ENCODE results near the gene FOXF2.

The FOXF2 gene

GRCh38 chr6:1382331-1382882 is 7.0 kb upstream of the FOXF2 start:
- peaks cover 97% of the 10 kb centered on the region for H3K27me3 Mint-ChIP-seq
- no peak overlapping the region for H3K27ac Mint-ChIP-seq
- peaks cover 29% of the 10 kb centered on the region for H3K4me1 Mint-ChIP-seq (ENCODE audit: low read depth)
- intact Hi-C loops (cut with micrococcal nuclease) = loop anchor here (5.0 kb wide), 1 partner anchor 585 kb away; no protein-coding TSS in a partner anchor
- H3K4me3 Mint-ChIP-seq = no peak overlapping the region
- no peaks in the 10 kb centered on the region for H3K36me3 Mint-ChIP-seq (ENCODE audit: low read depth)
- no peaks in the 10 kb centered on the region for H3K9me3 Mint-ChIP-seq

- intact Hi-C loops (cut with micrococcal nuclease) = loop anchor here (5.0 kb wide), 1 partner anchor 586 kb away; no protein-coding TSS in a partner anchor
- no peak overlapping the region for H3K27ac Mint-ChIP-seq
- no peak overlapping the region for H3K4me3 Mint-ChIP-seq
- peaks cover 97% of the 10 kb centered on the region for H3K27me3 Mint-ChIP-seq
- no peaks in the 10 kb centered on the region for H3K36me3 Mint-ChIP-seq (ENCODE audit: low read depth)
- no peaks in the 10 kb centered on the region for H3K9me3 Mint-ChIP-seq
- H3K4me1 Mint-ChIP-seq (ENCODE audit: low read depth) = peaks cover 32% of the 10 kb centered on the region
Measured at GRCh38 chr6:1382883-1383728, 6.3 kb upstream of the FOXF2 start.

GRCh38 chr6:1383729-1384548 is 5.4 kb upstream of the FOXF2 start:
- Mint-ChIP-seq H3K9me3 (no peaks in the 10 kb centered on the region), H3K27ac (no peak overlapping the region), H3K27me3 (peaks cover 97% of the 10 kb centered on the region), H3K4me1 (ENCODE audit: low read depth) (peaks cover 34% of the 10 kb centered on the region), H3K4me3 (no peak overlapping the region), H3K36me3 (ENCODE audit: low read depth) (no peaks in the 10 kb centered on the region)
- intact Hi-C loops (cut with micrococcal nuclease) = loop anchor here (5.0 kb wide), 1 partner anchor 587 kb away; no protein-coding TSS in a partner anchor

DNA sequence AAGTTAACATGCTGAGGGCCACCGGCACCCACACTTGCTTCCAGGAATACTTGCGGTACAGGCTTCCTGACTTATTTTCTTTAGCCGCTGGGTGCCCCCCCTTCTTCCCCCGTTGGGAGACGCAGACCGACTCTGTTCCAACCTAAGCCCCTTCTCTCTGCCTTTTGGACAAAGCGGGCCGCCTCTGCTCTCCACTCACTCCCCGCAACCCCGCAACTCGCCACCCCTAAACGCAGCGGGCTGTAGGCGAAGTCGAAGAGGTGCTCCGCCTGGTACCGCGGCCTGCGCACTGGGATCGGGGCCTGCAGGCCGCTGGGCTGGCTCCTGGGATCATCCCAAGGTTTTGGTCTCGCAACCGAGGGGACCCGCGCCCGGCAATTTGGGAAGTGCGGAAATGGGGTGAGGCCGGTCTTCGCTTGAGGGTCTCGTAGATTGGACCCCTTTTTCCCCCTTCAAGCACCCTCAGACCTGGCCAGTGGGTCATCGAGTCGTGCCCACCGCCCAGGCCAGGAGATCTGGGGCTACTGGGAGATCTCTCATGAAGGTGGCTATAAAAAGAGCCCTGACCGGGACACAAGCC is 4.7 kb upstream of the FOXF2 start:
- H3K4me1 Mint-ChIP-seq (ENCODE audit: low read depth) = peaks cover 31% of the 10 kb centered on the region
- no peak overlapping the region for H3K4me3 Mint-ChIP-seq

GRCh38 chr6:1385129-1386037 is 4.0 kb upstream of the FOXF2 start:
- no peak overlapping the region for H3K27ac Mint-ChIP-seq
- no peaks in the 10 kb centered on the region for H3K36me3 Mint-ChIP-seq (ENCODE audit: low read depth)
- no peak overlapping the region for H3K4me3 Mint-ChIP-seq
- H3K9me3 Mint-ChIP-seq = no peaks in the 10 kb centered on the region
- intact Hi-C loops (cut with micrococcal nuclease) = no loop called here
- H3K4me1 Mint-ChIP-seq (ENCODE audit: low read depth) = peaks cover 33% of the 10 kb centered on the region
- H3K27me3 Mint-ChIP-seq = peaks cover 91% of the 10 kb centered on the region

More for the DNA sequence above, 4.7 kb upstream of the FOXF2 start:
- Mint-ChIP-seq H3K9me3 (no peaks in the 10 kb centered on the region), H3K27ac (no peak overlapping the region), H3K36me3 (ENCODE audit: low read depth) (no peaks in the 10 kb centered on the region), H3K27me3 (peaks cover 93% of the 10 kb centered on the region)
- intact Hi-C loops (cut with micrococcal nuclease) = loop anchor here (5.0 kb wide), 1 partner anchor 587 kb away; no protein-coding TSS in a partner anchor

- Mint-ChIP-seq H3K4me3 (no peak overlapping the region), H3K9me3 (no peaks in the 10 kb centered on the region), H3K27ac (no peak overlapping the region), H3K27me3 (peaks cover 89% of the 10 kb centered on the region), H3K36me3 (ENCODE audit: low read depth) (no peaks in the 10 kb centered on the region), H3K4me1 (ENCODE audit: low read depth) (peaks cover 25% of the 10 kb centered on the region)
- intact Hi-C loops (cut with micrococcal nuclease) = no loop called here
Measured at GRCh38 chr6:1386038-1386709, 3.2 kb upstream of the FOXF2 start.

- no peak overlapping the region for H3K27ac Mint-ChIP-seq
- no peak overlapping the region for H3K4me3 Mint-ChIP-seq
- peaks cover 91% of the 10 kb centered on the region for H3K27me3 Mint-ChIP-seq
- H3K36me3 Mint-ChIP-seq (ENCODE audit: low read depth) = no peaks in the 10 kb centered on the region
- peaks cover 23% of the 10 kb centered on the region for H3K4me1 Mint-ChIP-seq (ENCODE audit: low read depth)
- intact Hi-C loops (cut with micrococcal nuclease) = no loop called here
- H3K9me3 Mint-ChIP-seq = no peaks in the 10 kb centered on the region
Measured at GRCh38 chr6:1387538-1387875, 1.9 kb upstream of the FOXF2 start.

DNA sequence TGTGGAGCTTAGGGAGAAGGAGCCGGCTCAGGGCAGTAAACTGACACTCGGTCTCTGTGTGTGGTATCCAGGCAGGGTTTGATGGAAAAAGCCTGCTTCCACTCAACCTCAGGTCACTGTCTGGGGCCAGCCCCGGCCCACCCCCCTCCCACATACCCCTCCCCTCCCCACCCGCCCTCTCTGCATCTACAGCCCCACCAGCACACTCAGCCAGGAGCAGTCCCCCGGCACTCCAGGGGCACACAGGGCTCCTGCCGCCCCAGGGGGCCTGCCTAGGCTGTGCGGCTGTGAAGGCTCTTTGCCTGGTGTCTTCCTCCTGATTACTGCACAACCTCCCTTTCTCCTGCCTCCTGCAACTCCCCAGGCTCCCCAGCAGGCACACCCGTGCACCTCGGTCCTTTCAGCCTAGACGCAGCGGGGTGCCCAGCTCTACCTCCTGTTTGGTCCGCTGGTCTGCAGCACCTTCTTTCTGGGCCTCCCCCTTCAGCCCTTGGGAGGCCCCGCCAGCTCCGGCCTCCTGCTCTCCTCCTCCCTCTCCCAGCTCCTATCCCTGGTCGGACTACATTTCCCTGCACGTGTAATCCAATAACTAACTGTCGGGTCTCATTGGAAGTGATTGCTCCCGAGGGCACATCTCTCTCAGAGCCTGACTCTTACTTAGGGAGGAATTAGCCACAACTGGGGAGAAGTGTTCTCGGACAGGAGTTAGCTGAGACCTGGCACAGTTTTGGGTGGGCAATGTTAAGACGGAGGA is 1.3 kb upstream of the FOXF2 start:
- H3K4me1 Mint-ChIP-seq (ENCODE audit: low read depth) = peaks cover 23% of the 10 kb centered on the region
- peaks cover 91% of the 10 kb centered on the region for H3K27me3 Mint-ChIP-seq
- intact Hi-C loops (cut with micrococcal nuclease) = no loop called here
- no peak overlapping the region for H3K27ac Mint-ChIP-seq
- H3K36me3 Mint-ChIP-seq (ENCODE audit: low read depth) = no peaks in the 10 kb centered on the region
- no peak overlapping the region for H3K4me3 Mint-ChIP-seq
- H3K9me3 Mint-ChIP-seq = no peaks in the 10 kb centered on the region

- Mint-ChIP-seq H3K27me3 (peaks cover 91% of the 10 kb centered on the region), H3K9me3 (no peaks in the 10 kb centered on the region), H3K36me3 (ENCODE audit: low read depth) (no peaks in the 10 kb centered on the region), H3K4me3 (peak overlapping the region; percentile 61), H3K27ac (no peak overlapping the region), H3K4me1 (ENCODE audit: low read depth) (peaks cover 23% of the 10 kb centered on the region)
- intact Hi-C loops (cut with micrococcal nuclease) = no loop called here
Measured at GRCh38 chr6:1388630-1389368, 577 bp upstream of the FOXF2 start.

DNA sequence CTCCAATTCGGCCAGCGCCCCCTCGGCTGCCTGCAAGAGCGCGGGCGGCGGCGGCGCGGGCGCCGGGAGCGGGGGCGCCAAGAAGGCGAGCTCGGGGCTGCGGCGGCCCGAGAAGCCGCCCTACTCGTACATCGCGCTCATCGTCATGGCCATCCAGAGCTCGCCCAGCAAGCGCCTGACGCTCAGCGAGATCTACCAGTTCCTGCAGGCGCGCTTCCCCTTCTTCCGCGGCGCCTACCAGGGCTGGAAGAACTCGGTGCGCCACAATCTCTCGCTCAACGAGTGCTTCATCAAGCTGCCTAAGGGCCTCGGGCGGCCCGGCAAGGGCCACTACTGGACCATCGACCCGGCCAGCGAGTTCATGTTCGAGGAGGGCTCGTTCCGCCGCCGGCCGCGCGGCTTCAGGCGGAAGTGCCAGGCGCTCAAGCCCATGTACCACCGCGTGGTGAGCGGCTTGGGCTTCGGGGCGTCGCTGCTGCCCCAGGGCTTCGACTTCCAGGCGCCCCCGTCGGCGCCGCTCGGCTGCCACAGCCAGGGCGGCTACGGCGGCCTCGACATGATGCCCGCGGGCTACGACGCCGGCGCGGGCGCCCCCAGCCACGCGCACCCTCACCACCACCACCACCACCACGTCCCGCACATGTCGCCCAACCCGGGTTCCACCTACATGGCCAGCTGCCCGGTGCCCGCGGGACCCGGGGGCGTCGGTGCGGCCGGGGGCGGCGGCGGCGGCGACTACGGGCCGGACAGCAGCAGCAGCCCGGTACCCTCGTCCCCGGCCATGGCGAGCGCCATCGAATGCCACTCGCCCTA is 963 bp downstream of the FOXF2 start:
- Mint-ChIP-seq H3K27ac (no peak overlapping the region), H3K9me3 (no peaks in the 10 kb centered on the region), H3K27me3 (peaks cover 90% of the 10 kb centered on the region), H3K4me1 (ENCODE audit: low read depth) (peaks cover 19% of the 10 kb centered on the region), H3K4me3 (peak overlapping the region; percentile 74), H3K36me3 (ENCODE audit: low read depth) (no peaks in the 10 kb centered on the region)
- intact Hi-C loops (cut with micrococcal nuclease) = no loop called here

All from dendritic cell treated with granulocyte-macrophage colony-stimulating factor and Interleukin-4, amounts not matched to agents 40 ng/mL and 50 ng/mL, for 4 days (primary cell).